AG10803 (cell line): ENCODE measurements around the gene RPS6KA4.

Experiments
- DNase-seq: peaks from one replicate; pipeline ENCODE4 v3.0.0; 2010; ENCODE audit warnings: low read depth
- H3K4me3 ChIP-seq: 2 replicates; pipeline ENCODE4 v1.5.1; 2011; ENCODE audit warnings: mild to moderate bottlenecking, low read length, control low read depth
- CTCF ChIP-seq: conservative IDR thresholded peaks from 2 replicates; pipeline ENCODE4 v1.5.1; 2011; ENCODE audit warnings: mild to moderate bottlenecking, low read length, control low read depth, inconsistent platforms

RPS6KA4 gene

GRCh38 chr11:64364435-64364834 lies 5.5 kb downstream of the RPS6KA4 start:
- no peak for DNase-seq
- TF ChIP-seq CTCF, result no peak
- no peak overlapping the region for H3K4me3 ChIP-seq

GRCh38 chr11:64364911-64365310 lies 5.9 kb downstream of the RPS6KA4 start:
- DNase-seq, result no peak
- H3K4me3 ChIP-seq, result no peak overlapping the region
- no peak for TF ChIP-seq CTCF

GRCh38 chr11:64366751-64367150 lies 7.8 kb downstream of the RPS6KA4 start:
- TF ChIP-seq CTCF, result no peak
- peak; percentile 6 for DNase-seq
- no peak overlapping the region for H3K4me3 ChIP-seq

GRCh38 chr11:64367931-64368672 lies 9.1 kb downstream of the RPS6KA4 start:
- no peak for DNase-seq
- no peak overlapping the region for H3K4me3 ChIP-seq
- TF ChIP-seq CTCF, result no peak

- no peak for TF ChIP-seq CTCF
- no peak overlapping the region for H3K4me3 ChIP-seq
- DNase-seq, result no peak
Measured at GRCh38 chr11:64368673-64369074, 9.7 kb downstream of the RPS6KA4 start.

GRCh38 chr11:64369440-64370421 lies 10.8 kb downstream of the RPS6KA4 start:
- DNase-seq, result no peak
- no peak overlapping the region for H3K4me3 ChIP-seq
- TF ChIP-seq CTCF, result no peak
